AG04450 (cell line): ENCODE data around the gene ZNF267. TPM values are rescaled to one million over a fixed set of nuclear protein-coding genes. Genes with fewer than 3 reads are reported as not detected.
"Not testable (repeated sequence)": the region's sequence is repeated elsewhere in the genome, so short reads cannot be mapped to it uniquely, and the experiment has no call there.

Experiments
- CTCF ChIA-PET: fragments of 300-600, 350-600 bp; formaldehyde crosslinking; extraction: SDS; loops from one replicate; lab custom pipeline; 2022; ENCODE audit warnings: antibody characterized with exemption, inconsistent platforms; lab: Charles Lee
- POLR2A ChIA-PET: fragments of 350-600 bp; formaldehyde crosslinking; extraction: SDS; loops from one replicate; lab custom pipeline; 2021; ENCODE audit warnings: antibody characterized with exemption, inconsistent platforms; lab: Yijun Ruan, JAX
- DNase-seq: peaks from one replicate; pipeline ENCODE4 v3.0.0-alpha.2; 2011; ENCODE audit warnings: low read depth, low spot score
- H3K27ac ChIP-seq: one replicate; pipeline ENCODE4 v1.5.1; 2012; ENCODE audit warnings: low read depth, low read length, control low read depth
- H3K27me3 ChIP-seq: one replicate; pipeline ENCODE4 v1.6.0; 2012; ENCODE audit warnings: low read length; ENCODE audit not compliant: control insufficient read depth, insufficient read depth
- H3K4me3 ChIP-seq: 2 replicates; pipeline ENCODE4 v1.5.1; 2011; ENCODE audit warnings: mild to moderate bottlenecking, low read depth, low read length, control low read depth
- H3K9me3 ChIP-seq: 2 replicates; pipeline ENCODE4 v1.5.1; 2012; ENCODE audit warnings: low read length; ENCODE audit not compliant: control insufficient read depth, insufficient read depth
- CTCF ChIP-seq: IDR thresholded peaks from 2 replicates; pipeline ENCODE4 v1.5.1; 2011; ENCODE audit warnings: low read depth, low read length, control low read depth, inconsistent platforms
- polyA plus RNA-seq: library from polyadenylated mRNA; depleted of rRNA; stranded (reverse); fragments of >200 nt; gene quantifications from 2 replicates; pipeline ENCODE4 v1.2.3, GENCODE V29; 2011

Gene ZNF267
- polyA plus RNA-seq, 1 experiment: 6.8 TPM

- POLR2A ChIA-PET: interaction anchor here (0.6 kb wide), 1 partner anchor 20 kb away, joined by 3 read pairs; the partner anchor contains the start of gene ZNF267
Observed at GRCh38 chr16:31893824-31894223, 20.2 kb downstream of the ZNF267 start.

GRCh38 chr16:31897283-31897682 is 23.7 kb downstream of the ZNF267 start:
- no peak overlapping the region for H3K4me3 ChIP-seq
- no peak for DNase-seq
- TF ChIP-seq CTCF: no peak
- no peak overlapping the region for H3K27ac ChIP-seq
- H3K27me3 ChIP-seq: no peaks in the 10 kb centered on the region
- POLR2A ChIA-PET: no interaction called here
- CTCF ChIA-PET: interaction anchor here (1.9 kb wide), 1 partner anchor 28 kb away, joined by 4 read pairs; no protein-coding TSS in a partner anchor
- H3K9me3 ChIP-seq: peaks cover 21% of the 10 kb centered on the region

More at GRCh38 chr16:31893824-31894223, 20.2 kb downstream of the ZNF267 start:
- Histone ChIP-seq H3K4me3 (no peak overlapping the region), H3K27me3 (no peaks in the 10 kb centered on the region), H3K9me3 (peaks cover 19% of the 10 kb centered on the region), H3K27ac (no peak overlapping the region)
- no peak for DNase-seq
- no peak for TF ChIP-seq CTCF
- CTCF ChIA-PET: interaction anchor here (1.4 kb wide), 1 partner anchor 25 kb away, joined by 7 read pairs; no protein-coding TSS in a partner anchor

DNA sequence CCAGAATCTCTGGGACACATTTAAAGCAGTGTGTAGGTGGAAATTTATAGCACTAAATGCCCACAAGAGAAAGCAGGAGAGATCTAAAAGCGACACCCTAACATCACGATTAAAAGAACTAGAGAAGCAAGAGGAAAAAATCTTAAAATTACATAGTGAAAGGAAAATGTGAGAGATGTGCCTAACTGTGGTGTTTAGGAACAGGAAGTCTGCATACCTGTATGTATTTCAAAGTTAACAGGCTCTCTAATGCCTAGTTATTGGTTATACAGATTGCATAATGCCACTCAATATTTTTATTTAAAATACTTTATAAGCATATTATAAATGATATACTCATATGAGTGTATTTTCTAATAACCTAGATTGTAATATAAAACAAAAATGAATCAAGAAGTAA is 25.9 kb downstream of the ZNF267 start:
- Histone ChIP-seq H3K4me3 (no peak overlapping the region), H3K9me3 (peaks cover 14% of the 10 kb centered on the region), H3K27me3 (no peaks in the 10 kb centered on the region), H3K27ac (no peak overlapping the region)
- ChIA-PET POLR2A (no interaction called here), CTCF (no interaction called here)
- no peak for TF ChIP-seq CTCF
- DNase-seq: no peak

DNA sequence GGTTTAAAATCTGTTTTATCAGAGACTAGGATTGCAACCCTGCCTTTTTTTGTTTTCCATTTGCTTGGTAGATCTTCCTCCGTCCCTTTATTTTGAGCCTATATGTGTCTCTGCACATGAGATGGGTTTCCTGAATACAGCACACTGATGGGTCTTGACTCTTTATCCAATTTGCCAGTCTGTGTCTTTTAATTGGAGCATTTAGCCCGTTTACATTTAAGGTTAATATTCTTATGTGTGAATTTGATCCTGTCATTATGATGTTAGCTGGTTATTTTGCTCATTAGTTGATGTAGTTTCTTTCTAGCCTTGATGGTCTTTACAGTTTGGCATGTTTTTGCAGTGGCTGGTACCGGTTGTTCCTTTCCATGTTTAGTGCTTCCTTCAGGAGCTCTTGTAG is 31.0 kb downstream of the ZNF267 start:
- H3K4me3 ChIP-seq, H3K27me3 ChIP-seq, CTCF ChIA-PET, H3K27ac ChIP-seq, POLR2A ChIA-PET, DNase-seq: not testable (repeated sequence)
- H3K9me3 ChIP-seq: peaks cover 29% of the 10 kb centered on the region

- ChIA-PET CTCF (no interaction called here), POLR2A (no interaction called here)
- Histone ChIP-seq H3K27ac (no peak overlapping the region), H3K27me3 (no peaks in the 10 kb centered on the region), H3K9me3 (peaks cover 22% of the 10 kb centered on the region), H3K4me3 (no peak overlapping the region)
- no peak for DNase-seq
- TF ChIP-seq CTCF: no peak
Observed at GRCh38 chr16:31913668-31914067, 40.1 kb downstream of the ZNF267 start.
